NOMO-1 treated with DMSO at 0.1 percent for 48 hours (cell line): ENCODE data around the gene PTPRR.

Experiments used
- DNase-seq: peaks from one replicate; lab custom pipeline; 2025; ENCODE audit not compliant: unreplicated experiment; lab: John Stamatoyannopoulos, UW

Gene PTPRR

DNA sequence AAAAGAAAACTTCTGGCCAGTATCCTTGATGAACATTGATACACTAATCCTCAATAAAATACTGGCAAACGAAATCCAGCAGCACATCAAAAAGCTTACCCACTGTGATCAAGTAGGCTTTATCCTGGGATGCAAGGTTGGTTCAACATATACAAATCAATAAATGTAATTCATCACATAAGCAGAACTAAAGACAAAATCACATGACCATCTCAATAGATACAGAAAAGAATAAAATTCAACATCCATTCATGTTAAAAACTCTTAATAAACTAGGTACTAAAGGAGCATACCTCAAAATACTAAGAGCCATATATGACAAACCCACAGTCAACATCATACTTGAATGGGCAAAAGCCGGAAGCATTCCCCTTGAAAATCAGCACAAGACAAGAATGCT, 211.5 kb downstream of the PTPRR start:
- no peak for DNase-seq

DNA sequence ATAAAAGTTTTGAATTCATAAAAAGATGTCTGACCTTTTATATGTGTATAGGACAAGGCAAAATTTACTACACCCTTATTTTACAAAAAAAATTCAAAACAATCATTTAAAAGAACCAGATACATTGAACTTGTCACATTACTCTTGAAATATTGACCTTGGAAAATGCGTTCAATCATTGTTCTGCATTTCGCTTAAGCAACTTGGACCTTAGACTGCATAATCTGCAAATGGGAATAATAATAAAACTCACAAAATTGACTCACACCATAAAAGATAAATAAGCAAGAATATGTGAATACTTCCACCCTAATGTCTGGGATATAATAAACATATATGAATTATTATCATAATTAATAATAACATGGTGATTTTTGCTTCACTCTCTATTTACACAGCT, 213.9 kb downstream of the PTPRR start:
- DNase-seq = no peak

DNA sequence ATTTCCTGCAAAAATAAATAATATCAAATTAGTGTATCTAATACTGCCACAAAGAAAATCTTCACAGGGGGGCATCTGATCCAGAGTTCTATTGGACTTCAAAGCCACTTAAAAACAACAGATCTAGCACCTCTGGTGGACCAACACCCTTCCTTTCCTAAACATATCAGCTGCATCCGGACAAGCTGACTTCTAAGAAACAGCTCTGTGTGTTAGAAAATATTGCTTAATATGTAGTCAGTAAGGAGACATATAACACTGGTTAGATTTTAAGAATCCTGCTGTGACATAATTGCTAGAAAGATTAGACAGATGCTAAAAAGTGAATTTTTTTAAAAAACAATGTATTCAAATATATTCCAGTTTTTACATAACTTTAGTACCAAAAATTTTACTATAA, 222.2 kb downstream of the PTPRR start:
- no peak for DNase-seq

DNA sequence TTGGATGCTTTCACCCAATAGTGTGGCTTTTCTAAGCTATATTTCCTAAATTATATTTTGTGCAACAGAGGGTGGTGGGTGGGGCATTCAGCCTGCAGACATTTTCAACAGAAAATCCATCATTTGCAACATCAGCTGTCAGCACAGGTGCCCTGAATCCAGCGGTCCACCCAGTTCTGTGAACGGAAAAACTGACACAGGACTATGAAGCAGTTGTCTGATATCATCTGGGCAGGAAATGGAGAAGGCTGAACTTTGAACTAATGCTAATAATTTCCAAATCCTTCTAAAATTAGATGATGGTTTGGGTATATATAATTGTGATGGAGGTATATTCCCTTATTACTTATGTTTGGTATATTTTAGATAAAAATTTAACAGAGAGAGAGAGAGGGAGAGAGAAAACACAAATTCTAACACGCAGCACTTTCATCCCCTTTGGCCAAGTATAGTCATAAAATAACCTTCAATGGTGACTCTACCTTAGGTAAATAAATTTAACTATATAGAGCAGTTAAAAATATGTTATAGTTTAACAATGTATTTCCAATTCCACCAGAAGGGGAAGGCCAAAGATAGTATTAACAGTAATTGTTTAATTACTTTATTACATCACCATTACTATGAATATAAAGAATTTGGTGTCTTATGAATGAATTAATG, 225.0 kb downstream of the PTPRR start:
- DNase-seq = no peak

DNA sequence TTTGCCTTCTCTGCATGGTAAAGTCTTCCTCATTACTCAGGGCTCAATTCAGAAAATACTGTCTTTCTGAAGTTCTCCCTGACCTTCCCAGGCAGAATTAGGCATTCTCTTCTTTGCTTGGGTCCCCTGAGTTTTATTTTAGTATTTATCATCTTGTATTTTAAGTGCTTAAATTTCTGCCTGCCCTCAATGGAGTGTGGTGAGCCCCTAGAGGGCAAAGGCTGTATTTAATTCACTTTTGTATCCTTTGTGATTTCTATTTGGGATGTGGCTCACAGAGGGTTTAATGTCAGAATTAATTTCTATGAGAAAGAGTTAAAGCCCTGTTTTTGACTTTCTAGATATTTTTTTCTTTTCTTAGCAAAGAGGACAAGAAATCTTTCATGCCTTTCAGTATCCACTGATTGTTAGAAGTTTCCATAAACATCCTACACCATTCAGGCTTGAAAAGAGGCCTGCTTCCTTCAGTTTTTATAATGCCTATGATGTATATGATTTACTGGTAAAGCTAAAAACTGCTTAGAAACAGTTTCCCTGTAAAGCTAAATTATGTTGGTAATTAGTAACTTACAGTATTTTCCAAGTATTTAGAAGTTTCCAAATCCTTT, 227.8 kb downstream of the PTPRR start:
- DNase-seq = no peak

DNA sequence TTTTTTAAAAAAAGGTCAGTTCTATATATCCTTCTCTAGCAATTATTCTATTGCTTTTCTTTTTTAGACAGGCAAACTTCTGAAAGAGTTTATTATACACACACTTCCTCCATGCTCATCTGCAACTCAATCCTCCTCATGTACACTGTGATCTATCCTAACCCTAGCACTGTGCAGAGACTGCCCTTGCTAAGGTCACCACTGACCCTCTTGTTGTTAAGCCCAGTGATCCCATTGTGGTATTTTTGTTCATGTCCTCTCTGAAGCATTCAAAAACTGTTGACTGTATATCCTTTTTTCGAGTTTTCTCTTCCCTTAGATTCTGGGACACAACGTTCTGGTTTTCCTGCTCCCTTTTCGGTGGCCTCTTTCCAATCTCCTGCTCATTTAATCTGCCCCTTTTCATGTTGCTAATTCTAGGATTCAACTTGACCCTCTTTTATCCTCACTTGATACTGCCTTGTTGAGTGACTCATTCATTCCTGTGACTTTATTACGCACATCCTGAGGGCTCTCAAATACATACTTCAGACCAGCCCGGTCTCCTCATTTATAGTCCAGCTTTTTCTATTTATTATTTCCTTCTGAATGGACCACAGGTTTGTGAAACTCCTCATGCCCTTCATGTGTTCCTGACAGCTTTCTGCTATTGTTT, 229.4 kb downstream of the PTPRR start:
- no peak for DNase-seq

DNA sequence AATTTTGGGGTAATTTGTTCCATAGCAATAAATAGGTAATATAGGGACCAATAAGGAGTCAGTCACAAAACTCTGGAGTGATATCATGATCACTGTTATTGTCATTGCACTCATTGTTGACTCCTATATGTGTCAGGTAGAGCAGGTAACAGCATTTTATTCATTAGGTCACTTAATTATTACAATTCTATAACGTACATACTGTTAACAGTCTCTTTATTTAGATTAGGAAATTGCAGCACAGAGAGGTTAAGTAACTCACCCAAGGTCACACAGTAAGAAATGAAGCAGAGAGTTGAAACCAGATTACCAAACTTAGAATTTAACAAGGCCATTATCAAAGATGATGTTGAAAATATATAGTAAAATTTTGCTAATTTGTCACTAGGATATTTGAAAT, 233.6 kb downstream of the PTPRR start:
- DNase-seq = no peak

DNA sequence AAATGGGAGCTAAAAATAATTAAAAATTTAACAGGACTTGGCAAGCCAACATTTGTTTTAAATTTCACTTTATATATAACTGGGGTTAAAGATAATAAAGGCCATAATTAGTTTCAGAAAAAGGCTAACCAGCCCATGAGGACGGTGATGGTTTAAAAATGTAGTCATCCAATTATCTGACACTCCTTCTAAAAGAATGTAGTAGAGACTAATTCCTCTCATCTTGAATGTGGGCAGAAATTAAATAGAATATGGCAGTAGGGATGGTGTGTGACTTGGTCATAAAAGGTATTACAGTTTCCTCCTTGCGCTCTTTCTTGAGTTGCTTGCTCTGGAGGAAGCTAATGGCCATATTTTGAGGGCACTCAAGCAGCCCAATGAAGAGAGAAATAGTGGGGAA, 234.2 kb downstream of the PTPRR start:
- DNase-seq = no peak

DNA sequence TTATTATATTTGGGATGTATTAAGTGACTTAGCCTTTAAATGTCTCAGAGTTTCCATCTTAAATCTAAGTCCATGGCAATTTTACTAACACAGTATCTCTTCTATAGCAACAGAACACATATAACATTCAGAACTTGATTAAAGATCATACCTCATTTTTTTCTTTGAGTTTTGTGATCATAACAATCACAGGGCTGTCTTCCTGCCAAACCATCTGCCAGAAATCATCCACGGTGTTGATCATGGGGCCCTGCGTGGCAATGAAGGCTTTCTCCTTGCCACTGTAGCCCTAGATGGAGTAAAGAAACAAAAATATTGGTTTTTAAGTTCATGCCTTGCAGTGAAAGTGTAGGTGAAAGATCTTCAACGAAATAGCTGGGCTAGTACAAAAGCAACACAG, 236.6 kb downstream of the PTPRR start:
- DNase-seq = no peak

DNA sequence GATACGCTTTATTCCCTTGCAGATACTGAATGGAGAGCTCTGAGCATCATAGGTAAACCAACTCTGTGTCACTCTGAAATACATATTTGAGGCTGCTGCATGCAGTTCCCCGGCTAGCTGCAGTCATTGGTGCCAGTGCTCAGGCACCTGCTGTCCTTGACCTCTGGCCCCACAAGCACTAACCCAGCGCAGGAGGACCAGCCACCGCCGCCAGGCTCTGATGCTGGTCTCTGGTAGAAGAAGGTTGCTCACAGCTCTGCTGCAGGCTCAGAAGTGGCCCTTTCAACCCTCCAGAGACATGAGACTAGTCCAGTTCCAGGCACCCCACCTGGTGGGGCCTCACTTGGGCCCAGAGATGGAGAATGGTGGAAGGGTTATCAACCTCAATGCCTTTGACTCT, 248.8 kb downstream of the PTPRR start:
- DNase-seq = no peak

DNA sequence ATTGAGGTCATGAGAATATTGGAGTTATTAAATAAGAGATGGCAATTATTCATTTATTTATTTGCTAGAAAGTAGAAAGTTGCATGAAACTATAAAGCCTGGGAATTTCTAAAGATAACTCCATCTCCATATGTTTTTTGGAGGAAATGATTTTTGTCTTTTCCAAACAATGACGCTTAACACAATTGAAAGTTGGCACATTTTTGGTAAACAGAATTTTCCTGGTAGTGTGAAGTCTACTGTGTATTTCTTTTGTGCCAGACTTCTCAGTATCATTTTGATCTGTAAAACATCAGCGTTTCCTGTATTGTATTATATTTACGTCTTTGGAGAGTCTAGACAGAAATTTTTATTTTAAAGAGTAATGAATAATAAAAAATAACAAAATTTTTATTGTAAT, 249.6 kb downstream of the PTPRR start:
- no peak for DNase-seq

DNA sequence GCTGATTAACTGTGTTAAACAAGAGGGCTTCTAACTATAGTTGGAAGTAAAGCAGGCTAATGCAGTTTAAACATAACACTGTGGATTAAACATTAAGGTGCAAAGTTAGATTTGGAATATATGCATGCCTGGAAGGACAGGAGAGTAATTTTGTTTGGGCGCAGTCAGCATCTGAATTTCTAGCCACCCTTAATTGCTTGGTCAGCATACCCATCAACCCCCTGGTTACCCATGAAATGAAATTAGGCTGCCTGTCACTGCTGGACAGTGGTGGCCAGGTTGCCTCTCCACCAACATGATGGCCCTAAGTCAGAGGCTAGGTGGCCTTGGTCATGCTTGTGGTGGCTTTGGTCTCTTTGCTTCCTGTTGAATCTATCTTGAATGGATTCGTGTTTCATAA, 253.3 kb downstream of the PTPRR start:
- no peak for DNase-seq

DNA sequence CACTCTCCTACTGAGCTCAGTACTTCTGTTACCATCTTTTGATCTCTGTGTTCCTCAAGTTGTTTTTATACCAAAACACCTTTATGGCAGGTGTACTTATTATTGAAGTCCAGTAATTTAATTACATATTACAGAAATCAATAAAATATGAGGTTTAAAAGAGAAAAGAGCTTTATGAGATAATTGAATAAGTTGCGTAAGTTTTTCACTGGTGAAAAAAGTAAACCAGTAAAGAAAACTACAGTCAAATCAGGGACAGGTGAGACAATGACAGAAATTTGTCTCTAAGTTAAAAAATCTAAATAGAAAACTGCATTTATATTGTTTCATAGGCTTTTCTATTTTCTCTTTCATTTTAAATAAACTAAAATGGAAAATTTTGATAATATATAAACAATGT, 254.2 kb downstream of the PTPRR start:
- DNase-seq = no peak

DNA sequence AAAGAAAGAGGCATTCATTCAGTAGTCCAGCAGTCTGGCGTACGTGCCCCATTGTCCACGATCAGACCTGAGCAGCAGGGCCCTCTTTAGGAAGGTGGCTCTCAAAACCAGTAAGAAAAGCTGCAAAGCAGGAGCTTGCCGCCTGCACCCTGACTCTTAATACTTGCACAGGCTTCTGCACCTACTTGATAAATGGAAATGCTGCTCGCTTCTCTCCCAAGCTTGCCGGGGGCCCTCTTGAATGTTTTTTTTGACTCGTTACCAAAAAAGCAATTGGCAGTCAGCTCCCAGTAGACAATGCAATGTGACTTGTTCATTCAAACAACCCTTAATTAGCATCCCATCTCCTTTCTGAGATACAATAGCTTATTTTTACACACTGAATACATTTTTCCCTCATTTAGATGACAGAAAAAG, 256.1 kb downstream of the PTPRR start:
- no peak for DNase-seq

DNA sequence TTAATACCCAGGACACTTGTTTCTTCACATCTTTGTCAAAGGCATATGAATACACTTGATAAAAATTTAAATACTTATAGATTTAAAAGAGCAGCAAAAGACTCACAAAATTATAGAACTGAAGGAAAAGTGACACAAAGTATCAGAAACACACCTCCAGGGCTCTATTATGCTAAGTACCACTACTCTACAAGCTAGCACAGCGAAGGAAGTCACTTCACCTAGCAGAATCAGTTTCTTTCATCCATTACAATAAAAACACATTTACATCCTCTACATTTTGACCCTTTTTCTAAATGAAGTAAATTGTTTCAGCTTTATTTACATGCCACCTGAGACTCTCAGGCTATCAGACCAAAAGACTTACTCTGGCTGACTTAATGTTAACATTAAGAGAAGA, 256.7 kb downstream of the PTPRR start:
- DNase-seq = no peak

DNA sequence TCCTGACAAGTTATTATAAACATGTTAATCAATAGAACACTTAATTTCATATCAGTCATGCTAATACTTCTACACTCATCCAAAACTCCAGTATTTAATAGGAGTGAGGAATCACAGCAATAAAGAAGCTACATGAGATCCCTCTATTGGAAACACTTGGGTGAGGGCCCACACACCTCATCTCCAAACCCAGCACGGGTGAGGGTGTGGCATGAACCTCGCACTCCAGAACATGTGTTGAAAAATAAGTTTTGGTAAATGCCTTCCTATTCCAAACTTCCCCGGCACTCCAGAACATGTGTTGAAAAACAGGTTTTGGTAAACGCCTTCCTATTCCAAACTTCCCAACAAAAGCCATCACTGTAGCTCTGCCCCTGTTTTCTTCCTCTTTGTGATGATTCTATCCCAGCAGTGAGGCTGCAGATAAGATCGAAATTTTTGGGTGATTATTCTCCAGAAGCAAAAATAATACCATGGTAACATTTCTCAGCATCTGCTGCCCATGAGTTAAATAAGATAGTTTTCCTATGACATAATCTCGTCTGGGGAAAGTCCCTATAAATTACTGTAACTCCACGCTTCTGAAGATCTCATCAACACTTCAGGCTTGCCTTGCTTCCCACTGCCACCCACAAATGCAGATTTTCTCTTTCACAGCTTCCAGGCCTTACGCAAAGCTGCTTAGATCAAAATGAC, 258.9 kb downstream of the PTPRR start:
- no peak for DNase-seq

DNA sequence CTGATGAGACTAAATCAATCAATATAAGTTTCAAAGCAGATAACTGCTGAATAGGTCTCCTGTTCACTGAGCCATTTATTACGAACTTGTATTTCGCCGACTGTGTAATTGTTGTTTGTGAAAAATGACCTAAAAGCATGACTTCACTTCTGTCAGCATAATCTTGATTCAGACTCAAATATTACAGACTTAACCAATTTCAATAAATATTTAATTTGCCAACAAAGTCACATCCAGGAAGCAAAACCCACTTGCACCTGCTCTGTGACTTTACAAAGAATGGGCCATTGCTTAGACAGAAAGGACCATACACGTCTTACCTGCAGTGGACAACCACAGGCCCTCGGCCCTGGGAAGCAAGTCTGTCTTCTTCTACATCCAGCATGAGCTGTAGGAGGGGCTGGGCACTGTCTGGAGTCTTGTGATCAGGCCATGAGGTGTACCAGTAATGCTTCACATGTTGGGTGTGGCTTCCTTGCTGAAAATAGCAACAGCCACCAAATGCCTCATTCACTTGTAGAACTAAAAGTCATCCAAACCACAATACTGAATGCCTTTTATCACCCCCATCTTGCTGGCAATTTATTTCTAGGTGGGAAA, 259.8 kb downstream of the PTPRR start:
- peak; percentile 16 for DNase-seq

DNA sequence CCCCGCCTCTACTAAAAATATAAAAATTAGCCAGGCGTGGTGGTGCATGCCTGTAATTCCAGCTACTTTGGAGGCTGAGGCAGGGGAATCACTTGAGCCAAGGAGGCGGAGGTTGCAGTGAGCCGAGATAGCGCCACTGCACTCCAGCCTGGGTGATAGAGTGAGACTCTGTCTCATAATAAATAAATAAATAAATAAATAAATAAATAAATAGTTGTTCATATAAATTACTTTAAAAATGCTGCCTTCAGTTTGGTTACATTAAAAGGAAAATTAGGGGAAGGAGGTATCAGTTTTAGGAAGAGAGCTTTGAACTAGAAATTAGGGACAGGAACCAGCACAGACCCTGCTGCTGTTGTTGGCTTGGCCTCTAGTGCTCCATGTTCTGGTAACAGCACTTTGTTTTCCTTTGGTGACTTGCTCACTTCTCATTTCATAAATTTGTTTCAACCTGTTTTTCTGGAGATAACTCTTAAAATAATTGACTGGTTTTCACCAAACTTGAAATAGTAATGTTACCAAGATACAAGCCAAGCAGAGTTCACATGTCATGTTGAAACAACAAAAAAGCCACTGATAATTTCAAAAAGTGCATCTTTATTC, 260.4 kb downstream of the PTPRR start:
- DNase-seq = no peak

DNA sequence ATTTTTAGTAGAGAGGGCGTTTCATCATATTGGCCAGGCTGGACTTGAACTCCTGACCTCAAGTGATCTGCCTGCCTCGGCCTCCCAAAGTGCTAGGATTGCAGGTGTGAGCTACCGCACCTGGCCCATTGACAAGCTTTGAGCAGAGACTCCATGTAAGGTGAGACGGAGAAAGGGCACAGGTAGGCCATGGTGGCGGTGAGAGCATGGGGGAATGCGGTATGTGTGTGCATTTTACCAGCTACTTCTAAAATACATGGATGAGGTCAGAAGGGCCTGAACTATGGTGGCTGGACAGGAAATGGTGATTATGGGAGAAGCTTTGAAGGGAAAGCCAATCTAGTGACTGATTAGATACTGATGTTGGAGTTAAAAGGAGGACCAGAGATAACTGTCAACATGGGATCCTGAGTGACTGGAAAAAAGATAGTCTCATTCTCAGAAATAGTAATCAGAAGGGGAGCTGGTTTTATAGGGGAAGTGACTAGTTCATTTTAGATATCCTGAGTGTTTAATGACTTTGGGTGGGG, 261.4 kb downstream of the PTPRR start:
- no peak for DNase-seq

DNA sequence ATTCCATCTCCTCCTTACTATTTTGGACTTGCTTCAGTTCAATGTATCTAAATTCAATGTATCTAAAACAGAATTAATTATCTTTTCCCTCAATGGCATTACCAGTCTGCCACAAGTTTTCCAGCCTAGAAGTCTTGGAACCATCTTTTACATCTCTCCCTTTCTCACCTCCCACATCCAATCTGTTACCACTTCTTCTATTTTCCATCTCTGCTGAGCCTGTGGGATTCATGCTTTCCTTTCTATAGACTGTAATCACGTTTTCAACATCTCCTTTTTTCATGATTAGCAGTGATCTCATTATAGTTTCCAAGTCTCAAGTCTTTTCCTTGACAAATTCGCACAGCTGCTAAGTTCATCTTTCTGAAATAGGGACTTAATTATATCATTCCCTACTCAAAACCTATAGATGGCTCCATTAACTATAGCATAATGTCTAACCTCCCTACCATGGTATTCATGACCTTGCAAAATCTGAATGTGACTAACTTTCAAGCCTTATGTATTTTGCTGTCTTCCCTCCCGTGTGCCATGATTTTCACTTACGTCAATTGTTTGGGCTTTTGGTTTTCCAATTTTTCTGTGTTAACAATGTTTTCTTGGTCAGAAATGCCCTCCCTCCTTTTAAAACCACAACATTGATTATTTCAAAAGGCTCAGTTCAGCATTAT, 262.8 kb downstream of the PTPRR start:
- DNase-seq = no peak
